ENCODE data around the gene STX1B. TPM values are rescaled to one million over a fixed set of nuclear protein-coding genes. Genes with fewer than 3 reads are reported as not detected.
"Not testable (repeated sequence)": the region's sequence is repeated elsewhere in the genome, so short reads cannot be mapped to it uniquely, and the experiment has no call there.

The STX1B gene
- total RNA-seq, 1 donor from 2014 or later = 0.40 TPM

GRCh38 chr16:30953511-30954124 lies 56.8 kb downstream of the STX1B start:
- DNase-seq (ENCODE audit: low read depth in 2 of 2) = peak; percentile 85 to 86

- no peak for DNase-seq (ENCODE audit: low read depth in 2 of 2)
Observed at GRCh38 chr16:30953111-30953510, 57.3 kb downstream of the STX1B start.

- peak in 1 of 2 donors; percentile 34 for DNase-seq (ENCODE audit: low read depth in 2 of 2)
Observed at GRCh38 chr16:30951750-30952149, 58.7 kb downstream of the STX1B start.

- no peak for DNase-seq (ENCODE audit: low read depth in 2 of 2)
Observed at GRCh38 chr16:30951193-30951592, 59.2 kb downstream of the STX1B start.

- DNase-seq (ENCODE audit: low read depth in 2 of 2) = no peak
Observed at GRCh38 chr16:30950516-30951065, 59.8 kb downstream of the STX1B start.

GRCh38 chr16:30949650-30950515 lies 60.6 kb downstream of the STX1B start:
- peak; percentile 54 to 74 for DNase-seq (ENCODE audit: low read depth in 2 of 2)

- DNase-seq (ENCODE audit: low read depth in 2 of 2) = peak; percentile 59 to 71
Observed at GRCh38 chr16:30948667-30949649, 61.5 kb downstream of the STX1B start, which contains the start of gene ORAI3. ORAI3 (plus strand) TSS chr16:30949068; CDS start chr16:30949290, 222 bp downstream.

- peak; percentile 96 for DNase-seq (ENCODE audit: low read depth in 2 of 2)
Observed at GRCh38 chr16:30947859-30948666, 62.4 kb downstream of the STX1B start.

GRCh38 chr16:30947541-30947858 lies 62.9 kb downstream of the STX1B start:
- DNase-seq (ENCODE audit: low read depth in 2 of 2) = no peak

GRCh38 chr16:30946671-30947540 lies 63.5 kb downstream of the STX1B start:
- DNase-seq (ENCODE audit: low read depth in 2 of 2) = no peak

- no peak for DNase-seq (ENCODE audit: low read depth in 2 of 2)
Observed at GRCh38 chr16:30944352-30944751, 66.1 kb downstream of the STX1B start.

GRCh38 chr16:30942426-30942806 lies 68.0 kb downstream of the STX1B start:
- no peak for DNase-seq (ENCODE audit: low read depth in 2 of 2)

GRCh38 chr16:30941600-30942425 lies 68.6 kb downstream of the STX1B start:
- peak; percentile 74 to 79 for DNase-seq (ENCODE audit: low read depth in 2 of 2)

GRCh38 chr16:30939571-30939970 lies 70.9 kb downstream of the STX1B start:
- DNase-seq (ENCODE audit: low read depth in 2 of 2) = not testable (repeated sequence)
